Activated CD4-positive, alpha-beta memory T cell treated with anti-CD3 and anti-CD28 coated beads, Interleukin-2, amount 10 ng/mL, durations not matched to agents 7 days and 5 days (primary cell): Measurements from ENCODE around the gene FBXO38. TPM values are rescaled to one million over a fixed set of nuclear protein-coding genes. Genes with fewer than 3 reads are reported as not detected.
A peak's percentile ranks its signal among the peaks of the same experiment; 100 is the strongest.

ENCODE experiments used
- CTCF ChIA-PET: fragments of 350-600 bp; sonication (Branson Sonifier 250); formaldehyde crosslinking; loops from one replicate; lab custom pipeline; 2021; ENCODE audit warnings: antibody characterized with exemption, inconsistent platforms; lab: Charles Lee
- POLR2A ChIA-PET: fragments of 350-600 bp; sonication (Branson Sonifier 250); formaldehyde crosslinking; loops from one replicate; lab custom pipeline; 2021; ENCODE audit warnings: antibody characterized with exemption; lab: Charles Lee
- DNase-seq: peaks from one replicate; pipeline ENCODE4 v3.0.0-alpha.2; 2020
- H3K27ac Mint-ChIP-seq: one replicate; pipeline ENCODE4 v1.8.0; 2021; ENCODE audit warnings: mild to moderate bottlenecking, mixed read lengths
- H3K27me3 Mint-ChIP-seq: one replicate; pipeline ENCODE4 v1.8.0; 2021; ENCODE audit warnings: mixed read lengths
- H3K36me3 Mint-ChIP-seq: one replicate; pipeline ENCODE4 v1.8.0; 2021; ENCODE audit warnings: low read depth, mixed read lengths
- H3K4me1 Mint-ChIP-seq: one replicate; pipeline ENCODE4 v1.8.0; 2021; ENCODE audit warnings: mixed read lengths
- H3K4me3 Mint-ChIP-seq: one replicate; pipeline ENCODE4 v1.8.0; 2021; ENCODE audit warnings: mild to moderate bottlenecking, mixed read lengths
- H3K9me3 Mint-ChIP-seq: one replicate; pipeline ENCODE4 v1.8.0; 2021; ENCODE audit warnings: mixed read lengths
- total RNA-seq, 2 experiments: library from RNA; stranded (reverse); gene quantifications; one replicate each; pipeline ENCODE4 v1.2.3, GENCODE V29; 2021

Gene FBXO38
- 10 to 100 TPM; 45.4 to 47.9 TPM for total RNA-seq

- ChIA-PET POLR2A (interaction anchor here (0.8 to 2.5 kb wide), 10 partner anchors 10 to 1617 kb away, joined by 3 to 8 read pairs (median 3); partner anchors contain the start of genes ADRB2, HMGXB3 and TIGD6), CTCF (interaction anchor here (0.6 to 1.6 kb wide), 5 partner anchors 9 to 347 kb away, joined by 3 to 6 read pairs (median 5); no protein-coding TSS in a partner anchor)
- DNase-seq, result peak; percentile 97
- Mint-ChIP-seq H3K27me3 (no peaks in the 10 kb centered on the region), H3K36me3 (peaks cover 38% of the 10 kb centered on the region), H3K4me3 (peak within 1 kb of the TSS; percentile 80), H3K4me1 (peaks cover 66% of the 10 kb centered on the region), H3K9me3 (peaks cover 1% of the 10 kb centered on the region), H3K27ac (peak within 1 kb of the TSS; percentile 83)
These were observed at the start of gene FBXO38 for GRCh38 chr5:148383564-148384379. Gene FBXO38, plus strand, starts transcription at chr5:148383958. Its CDS starts 10,819 bp downstream, at chr5:148394777.

DNA sequence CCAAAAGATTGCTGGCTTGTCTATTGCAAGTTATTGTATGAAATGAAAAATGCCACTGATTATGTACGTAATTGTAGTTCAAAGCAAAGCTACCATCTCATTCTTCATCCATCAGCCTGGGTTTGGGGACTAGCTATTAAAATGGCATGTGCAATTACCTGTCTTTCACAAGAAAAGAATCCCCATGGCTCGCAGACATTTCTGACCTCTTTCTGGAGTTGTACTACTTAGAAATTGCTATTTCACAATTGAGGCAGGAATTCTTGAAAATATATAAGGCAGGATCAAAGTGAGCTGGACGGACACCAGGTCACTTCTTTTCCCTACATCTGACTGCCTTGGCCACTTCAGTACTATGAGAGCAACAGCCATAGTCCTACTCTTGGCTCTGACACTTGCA, 48.5 kb upstream of the FBXO38 start, which contains the start of gene SPINK9:
SPINK9 (plus strand) TSS at position 301 of the 400 bp plus-strand sequence; CDS start at position 356, 55 bp downstream.
- no peaks in the 10 kb centered on the region for H3K36me3 Mint-ChIP-seq
- H3K27me3 Mint-ChIP-seq, result no peaks in the 10 kb centered on the region
- H3K27ac Mint-ChIP-seq, result no peak within 1 kb of the TSS
- ChIA-PET POLR2A (no interaction called here), CTCF (interaction anchor here (0.6 to 1.3 kb wide), 2 partner anchors 21 to 80 kb away, joined by 3 read pairs; no protein-coding TSS in a partner anchor)
- DNase-seq, result no peak
- no peak within 1 kb of the TSS for H3K4me3 Mint-ChIP-seq
- H3K9me3 Mint-ChIP-seq, result no peaks in the 10 kb centered on the region
- no peaks in the 10 kb centered on the region for H3K4me1 Mint-ChIP-seq

- H3K36me3 Mint-ChIP-seq, result no peaks in the 10 kb centered on the region
These were observed 46.9 kb upstream of the FBXO38 start for GRCh38 chr5:148336704-148337435.

GRCh38 chr5:148342371-148343045, 41.2 kb upstream of the FBXO38 start:
- H3K36me3 Mint-ChIP-seq, result no peaks in the 10 kb centered on the region
- no peaks in the 10 kb centered on the region for H3K27me3 Mint-ChIP-seq
- DNase-seq, result no peak
- ChIA-PET POLR2A (no interaction called here), CTCF (no interaction called here)
- no peaks in the 10 kb centered on the region for H3K4me1 Mint-ChIP-seq
- H3K27ac Mint-ChIP-seq, result no peak overlapping the region
- no peak overlapping the region for H3K4me3 Mint-ChIP-seq
- H3K9me3 Mint-ChIP-seq, result no peaks in the 10 kb centered on the region

More at GRCh38 chr5:148336704-148337435, 46.9 kb upstream of the FBXO38 start:
- DNase-seq, result no peak
- Mint-ChIP-seq H3K9me3 (no peaks in the 10 kb centered on the region), H3K27me3 (no peaks in the 10 kb centered on the region), H3K27ac (no peak overlapping the region), H3K4me3 (no peak overlapping the region), H3K4me1 (no peaks in the 10 kb centered on the region)
- ChIA-PET CTCF (no interaction called here), POLR2A (no interaction called here)

- ChIA-PET CTCF (no interaction called here), POLR2A (no interaction called here)
These were observed 40.7 kb upstream of the FBXO38 start for GRCh38 chr5:148343046-148343407.

GRCh38 chr5:148343603-148344487, 39.9 kb upstream of the FBXO38 start:
- ChIA-PET CTCF (no interaction called here), POLR2A (no interaction called here)
- Mint-ChIP-seq H3K9me3 (no peaks in the 10 kb centered on the region), H3K4me3 (no peak overlapping the region), H3K4me1 (no peaks in the 10 kb centered on the region), H3K27ac (no peak overlapping the region), H3K36me3 (no peaks in the 10 kb centered on the region), H3K27me3 (no peaks in the 10 kb centered on the region)
- no peak for DNase-seq

More at GRCh38 chr5:148343046-148343407, 40.7 kb upstream of the FBXO38 start:
- Mint-ChIP-seq H3K27me3 (no peaks in the 10 kb centered on the region), H3K36me3 (no peaks in the 10 kb centered on the region), H3K9me3 (no peaks in the 10 kb centered on the region), H3K27ac (no peak overlapping the region), H3K4me3 (no peak overlapping the region), H3K4me1 (no peaks in the 10 kb centered on the region)
- DNase-seq, result no peak

- ChIA-PET POLR2A (no interaction called here), CTCF (no interaction called here)
- Mint-ChIP-seq H3K27me3 (no peaks in the 10 kb centered on the region), H3K27ac (no peak overlapping the region), H3K9me3 (no peaks in the 10 kb centered on the region), H3K4me3 (no peak overlapping the region), H3K4me1 (no peaks in the 10 kb centered on the region), H3K36me3 (no peaks in the 10 kb centered on the region)
- DNase-seq, result no peak
These were observed 36.1 kb upstream of the FBXO38 start for GRCh38 chr5:148347706-148348105.

- H3K9me3 Mint-ChIP-seq, result no peaks in the 10 kb centered on the region
These were observed 31.1 kb upstream of the FBXO38 start for GRCh38 chr5:148352696-148353095.

GRCh38 chr5:148353634-148354033, 30.1 kb upstream of the FBXO38 start:
- ChIA-PET CTCF (no interaction called here), POLR2A (no interaction called here)
- H3K4me1 Mint-ChIP-seq, result no peaks in the 10 kb centered on the region
- no peaks in the 10 kb centered on the region for H3K9me3 Mint-ChIP-seq
- no peak for DNase-seq
- no peak overlapping the region for H3K27ac Mint-ChIP-seq
- H3K36me3 Mint-ChIP-seq, result no peaks in the 10 kb centered on the region
- no peaks in the 10 kb centered on the region for H3K27me3 Mint-ChIP-seq
- H3K4me3 Mint-ChIP-seq, result no peak overlapping the region

More at GRCh38 chr5:148352696-148353095, 31.1 kb upstream of the FBXO38 start:
- CTCF ChIA-PET, result no interaction called here
- Mint-ChIP-seq H3K27me3 (no peaks in the 10 kb centered on the region), H3K4me1 (no peaks in the 10 kb centered on the region), H3K36me3 (no peaks in the 10 kb centered on the region), H3K27ac (no peak overlapping the region), H3K4me3 (no peak overlapping the region)
- POLR2A ChIA-PET, result no interaction called here
- DNase-seq, result no peak

DNA sequence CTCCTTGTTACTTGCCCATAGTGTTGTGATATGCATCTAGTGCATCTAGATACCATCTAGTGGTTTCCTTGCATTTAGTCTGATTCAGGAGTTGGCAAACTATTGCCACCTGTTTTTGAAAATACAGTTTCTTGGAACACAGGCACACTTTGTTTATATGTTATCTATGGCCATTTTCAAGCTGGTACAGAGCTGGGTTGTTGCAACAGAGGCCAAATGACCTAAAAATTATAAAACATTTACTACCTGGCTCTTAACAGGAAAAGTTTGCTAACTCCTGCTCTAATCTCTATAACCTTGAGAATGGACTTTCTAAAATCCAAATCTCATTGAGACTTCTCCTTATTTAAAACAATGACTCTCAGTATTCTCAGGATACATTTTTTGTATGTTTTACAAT, 19.4 kb upstream of the FBXO38 start:
- no peak for DNase-seq
- no peaks in the 10 kb centered on the region for H3K27me3 Mint-ChIP-seq
- POLR2A ChIA-PET, result no interaction called here
- no peaks in the 10 kb centered on the region for H3K36me3 Mint-ChIP-seq
- H3K4me3 Mint-ChIP-seq, result no peak overlapping the region
- no peak overlapping the region for H3K27ac Mint-ChIP-seq
- no peaks in the 10 kb centered on the region for H3K9me3 Mint-ChIP-seq
- CTCF ChIA-PET, result interaction anchor here (0.6 to 1.2 kb wide), 2 partner anchors 11 to 394 kb away, joined by 3 read pairs; no protein-coding TSS in a partner anchor
- H3K4me1 Mint-ChIP-seq, result peaks cover 2% of the 10 kb centered on the region

DNA sequence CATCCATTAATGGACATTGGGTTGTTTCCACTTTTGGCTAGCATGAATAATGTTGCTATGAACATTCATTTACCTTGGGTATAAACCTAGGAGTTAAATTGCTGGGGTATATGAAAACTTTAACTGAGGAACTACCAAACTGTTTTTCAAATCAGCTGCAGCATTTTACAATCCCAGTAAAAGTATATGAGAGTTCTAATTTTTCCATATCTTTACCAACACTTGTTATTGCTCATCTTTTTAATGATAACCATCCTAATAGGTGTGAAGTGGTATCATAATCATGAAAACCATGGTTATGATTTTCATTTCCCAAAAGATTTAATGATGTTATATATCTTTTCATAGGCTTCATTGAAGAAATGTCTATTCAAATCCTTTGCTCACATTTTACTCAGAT, 15.5 kb upstream of the FBXO38 start:
- Mint-ChIP-seq H3K27ac (no peak overlapping the region), H3K4me1 (peaks cover 2% of the 10 kb centered on the region), H3K27me3 (no peaks in the 10 kb centered on the region), H3K36me3 (no peaks in the 10 kb centered on the region), H3K4me3 (no peak overlapping the region), H3K9me3 (no peaks in the 10 kb centered on the region)
- ChIA-PET CTCF (no interaction called here), POLR2A (no interaction called here)
- no peak for DNase-seq

- Mint-ChIP-seq H3K27me3 (no peaks in the 10 kb centered on the region), H3K36me3 (no peaks in the 10 kb centered on the region), H3K9me3 (no peaks in the 10 kb centered on the region), H3K27ac (no peak overlapping the region), H3K4me1 (no peaks in the 10 kb centered on the region), H3K4me3 (no peak overlapping the region)
- ChIA-PET POLR2A (no interaction called here), CTCF (interaction anchor here (1.8 kb wide), 1 partner anchor 193 kb away, joined by 4 read pairs; no protein-coding TSS in a partner anchor)
- no peak for DNase-seq
These were observed 11.5 kb upstream of the FBXO38 start for GRCh38 chr5:148372166-148372725.
